NB4 (cell line): Measurements from ENCODE around the gene AREL1.

Experiments used
- DNase-seq: peaks from one replicate; pipeline ENCODE4 v3.0.0; 2010; ENCODE audit warnings: low read depth
- H3K4me3 ChIP-seq: one replicate; pipeline ENCODE4 v1.5.1; 2011; ENCODE audit warnings: mild to moderate bottlenecking, low read depth, low read length, moderate library complexity
- CTCF ChIP-seq: IDR thresholded peaks from one replicate; pipeline ENCODE4 v1.5.1; 2012; ENCODE audit warnings: low read depth, low read length
- MAX ChIP-seq: IDR thresholded peaks from 2 replicates; pipeline ENCODE4 v1.6.1; 2011; ENCODE audit warnings: low read depth, low read length
- MYC ChIP-seq: IDR thresholded peaks from 2 replicates; pipeline ENCODE4 v1.6.1; 2011; ENCODE audit warnings: low read depth, low read length
- POLR2A ChIP-seq: IDR thresholded peaks from 2 replicates; pipeline ENCODE4 v1.6.1; 2011; ENCODE audit warnings: mild to moderate bottlenecking; ENCODE audit not compliant: insufficient read length; ENCODE audit errors: extremely low read depth

Gene AREL1

DNA sequence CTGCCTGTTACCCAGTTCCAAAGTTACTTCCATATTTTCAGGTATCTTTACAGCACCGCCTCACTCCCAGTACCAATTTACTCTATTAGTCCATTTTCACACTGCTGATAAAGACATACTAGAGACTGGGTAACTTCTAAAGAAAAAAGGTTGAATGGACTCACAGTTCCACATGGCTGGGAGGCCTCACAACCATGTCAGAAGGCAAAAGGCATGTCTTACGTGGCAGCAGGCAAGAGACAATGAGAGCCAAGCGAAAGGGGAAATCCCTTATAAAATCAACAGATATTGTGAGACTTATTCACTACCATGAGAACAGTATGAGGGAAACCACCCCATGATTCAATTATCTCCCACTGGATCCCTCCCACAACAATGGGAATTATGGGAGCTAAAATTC lies 9.8 kb downstream of the AREL1 start:
- DNase-seq = no peak
- TF ChIP-seq POLR2A (no peak), MAX (no peak), CTCF (no peak), MYC (no peak)
- no peak overlapping the region for H3K4me3 ChIP-seq

- H3K4me3 ChIP-seq = no peak overlapping the region
- no peak for TF ChIP-seq MYC
- TF ChIP-seq CTCF = no peak
- no peak for TF ChIP-seq MAX
- no peak for TF ChIP-seq POLR2A
- DNase-seq = no peak
Measured at GRCh38 chr14:74702293-74702692, 10.6 kb downstream of the AREL1 start.

- TF ChIP-seq POLR2A (no peak), MAX (no peak)
- H3K4me3 ChIP-seq = no peak overlapping the region
- DNase-seq = peak; percentile 24
Measured at GRCh38 chr14:74698465-74698864, 14.4 kb downstream of the AREL1 start.

DNA sequence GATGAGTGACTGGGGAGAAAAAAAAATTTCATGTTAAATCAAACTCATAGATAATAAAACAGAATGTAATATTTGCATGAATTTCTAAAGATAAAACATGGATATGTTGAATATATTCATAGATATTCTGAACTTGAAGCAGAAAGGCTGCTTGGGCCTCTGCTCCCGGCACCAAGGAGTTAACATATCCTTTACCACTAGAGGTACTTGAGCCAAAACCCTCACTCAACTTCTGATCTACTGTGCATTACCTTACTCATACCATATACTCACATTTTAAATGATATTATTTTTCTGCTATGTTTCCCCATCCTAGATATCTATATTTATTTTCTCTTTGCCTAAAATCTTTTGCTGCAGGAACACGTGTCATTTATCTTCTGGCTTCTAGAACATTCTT lies 14.9 kb downstream of the AREL1 start:
- no peak for TF ChIP-seq CTCF
- no peak for TF ChIP-seq MYC
- TF ChIP-seq POLR2A = no peak
- TF ChIP-seq MAX = no peak
- no peak for DNase-seq

DNA sequence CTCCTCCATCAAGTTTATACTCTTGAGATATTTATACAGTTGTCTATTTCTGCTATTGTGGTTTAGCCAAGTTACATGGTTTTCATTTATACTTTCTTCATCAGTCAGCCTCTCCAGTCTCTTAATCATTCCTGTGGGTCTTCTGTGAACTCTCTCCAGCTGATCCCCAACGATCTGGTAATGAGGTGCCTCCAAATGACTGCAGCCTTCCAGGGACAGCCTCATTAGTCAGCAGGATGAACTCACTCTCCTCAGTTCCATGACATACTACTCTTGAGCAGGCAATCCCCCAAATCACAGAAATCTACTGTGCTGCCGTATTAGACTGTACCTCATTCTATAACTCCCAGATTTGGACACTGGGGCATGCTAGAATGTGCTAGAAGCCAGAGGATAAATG lies 15.3 kb downstream of the AREL1 start:
- DNase-seq = no peak
- no peak overlapping the region for H3K4me3 ChIP-seq
- TF ChIP-seq CTCF (no peak), POLR2A (no peak), MAX (no peak), MYC (no peak)

More for the DNA sequence above, 14.9 kb downstream of the AREL1 start:
- no peak overlapping the region for H3K4me3 ChIP-seq

DNA sequence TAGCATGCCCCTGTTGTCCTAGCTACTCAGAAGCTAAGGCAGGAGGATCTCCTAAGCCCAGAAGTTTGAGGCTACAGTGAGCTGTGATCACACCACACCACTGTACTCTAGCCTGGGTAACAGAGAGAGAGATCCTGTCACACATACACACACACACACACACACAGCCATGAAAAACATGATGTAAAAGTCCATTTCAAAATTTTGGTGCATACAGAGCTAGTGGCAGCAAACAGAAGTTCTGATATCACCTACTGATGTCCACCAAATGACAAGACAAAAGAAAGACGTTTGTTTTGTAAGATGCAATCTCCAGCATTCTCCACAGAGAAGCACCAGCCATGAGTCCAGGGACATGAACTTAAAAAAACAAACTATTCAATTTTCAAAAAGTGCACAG lies 15.9 kb downstream of the AREL1 start:
- TF ChIP-seq MAX = no peak
- TF ChIP-seq MYC = no peak
- TF ChIP-seq CTCF = no peak
- TF ChIP-seq POLR2A = no peak
- no peak for DNase-seq
- H3K4me3 ChIP-seq = no peak overlapping the region
